AG04450 (cell line): ENCODE results near the gene PCNX2. TPM values are rescaled to one million over a fixed set of nuclear protein-coding genes. Genes with fewer than 3 reads are reported as not detected.
A peak's percentile ranks its signal among the peaks of the same experiment; 100 is the strongest.
"Not testable (repeated sequence)": the region's sequence is repeated elsewhere in the genome, so short reads cannot be mapped to it uniquely, and the experiment has no call there.

ENCODE experiments used
- CTCF ChIA-PET: fragments of 300-600, 350-600 bp; formaldehyde crosslinking; extraction: SDS; loops from one replicate; lab custom pipeline; 2022; ENCODE audit warnings: antibody characterized with exemption, inconsistent platforms; lab: Charles Lee
- POLR2A ChIA-PET: fragments of 350-600 bp; formaldehyde crosslinking; extraction: SDS; loops from one replicate; lab custom pipeline; 2021; ENCODE audit warnings: antibody characterized with exemption, inconsistent platforms; lab: Yijun Ruan, JAX
- DNase-seq: peaks from one replicate; pipeline ENCODE4 v3.0.0-alpha.2; 2011; ENCODE audit warnings: low read depth, low spot score
- H3K27ac ChIP-seq: one replicate; pipeline ENCODE4 v1.5.1; 2012; ENCODE audit warnings: low read depth, low read length, control low read depth
- H3K27me3 ChIP-seq: one replicate; pipeline ENCODE4 v1.6.0; 2012; ENCODE audit warnings: low read length; ENCODE audit not compliant: control insufficient read depth, insufficient read depth
- H3K4me3 ChIP-seq: 2 replicates; pipeline ENCODE4 v1.5.1; 2011; ENCODE audit warnings: mild to moderate bottlenecking, low read depth, low read length, control low read depth
- H3K9me3 ChIP-seq: 2 replicates; pipeline ENCODE4 v1.5.1; 2012; ENCODE audit warnings: low read length; ENCODE audit not compliant: control insufficient read depth, insufficient read depth
- polyA plus RNA-seq: library from polyadenylated mRNA; depleted of rRNA; stranded (reverse); fragments of >200 nt; gene quantifications from 2 replicates; pipeline ENCODE4 v1.2.3, GENCODE V29; 2011
- TF ChIP-seq, protein P1 (sequence below): IDR thresholded peaks from 2 replicates; pipeline ENCODE4 v1.5.1; 2011; ENCODE audit warnings: low read depth, low read length, control low read depth, inconsistent platforms

Gene PCNX2
- polyA plus RNA-seq, 1 experiment = 29.8 TPM

DNA sequence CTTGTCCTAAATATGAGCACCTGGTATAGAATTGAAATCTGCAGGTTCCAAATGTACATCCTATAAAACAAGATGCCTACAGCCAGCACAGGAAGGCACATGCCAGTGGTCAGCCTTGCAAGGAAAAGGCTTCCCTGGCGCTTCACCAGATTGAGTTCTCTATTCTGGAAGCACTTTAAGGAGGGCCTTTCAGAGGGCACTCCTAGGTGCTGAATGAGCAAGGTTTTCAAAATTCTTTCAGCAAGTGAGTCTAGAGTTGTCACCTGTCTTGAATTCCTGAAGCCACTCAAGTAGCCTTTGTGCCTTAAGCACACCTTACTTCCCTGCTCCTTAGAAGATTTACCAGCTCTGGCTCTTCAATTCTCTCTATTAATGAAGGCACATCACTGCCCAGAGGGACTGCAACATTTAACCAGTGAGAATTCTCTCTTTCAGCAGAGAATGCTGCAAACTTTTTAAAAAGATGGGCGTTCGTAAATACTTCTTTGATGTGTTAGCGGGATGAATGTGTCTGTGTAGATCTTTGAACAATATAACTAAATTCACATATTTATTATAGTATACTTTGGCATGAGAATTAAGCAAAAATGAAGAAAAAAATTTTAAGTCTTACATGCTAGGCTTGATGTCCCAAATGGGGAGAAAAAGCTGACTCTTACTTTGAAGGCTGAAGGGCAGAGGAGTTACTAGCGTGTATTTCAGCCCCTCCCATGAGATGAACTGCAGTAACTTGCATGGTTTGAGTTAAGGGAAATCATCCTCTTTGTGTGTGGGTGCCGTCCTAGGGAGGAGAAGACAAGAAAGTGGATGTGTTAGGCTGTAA lies 183.1 kb downstream of the PCNX2 start:
- peak overlapping the region; percentile 99 for H3K27ac ChIP-seq
- CTCF ChIA-PET = interaction anchor here (0.5 kb wide), 1 partner anchor 190 kb away, joined by 3 read pairs; no protein-coding TSS in a partner anchor
- no peaks in the 10 kb centered on the region for H3K27me3 ChIP-seq
- POLR2A ChIA-PET = interaction anchor here (0.7 to 2.2 kb wide), 12 partner anchors 11 to 307 kb away, joined by 3 to 22 read pairs (median 4); partner anchors contain the start of gene MAP10
- TF ChIP-seq, protein P1, sequence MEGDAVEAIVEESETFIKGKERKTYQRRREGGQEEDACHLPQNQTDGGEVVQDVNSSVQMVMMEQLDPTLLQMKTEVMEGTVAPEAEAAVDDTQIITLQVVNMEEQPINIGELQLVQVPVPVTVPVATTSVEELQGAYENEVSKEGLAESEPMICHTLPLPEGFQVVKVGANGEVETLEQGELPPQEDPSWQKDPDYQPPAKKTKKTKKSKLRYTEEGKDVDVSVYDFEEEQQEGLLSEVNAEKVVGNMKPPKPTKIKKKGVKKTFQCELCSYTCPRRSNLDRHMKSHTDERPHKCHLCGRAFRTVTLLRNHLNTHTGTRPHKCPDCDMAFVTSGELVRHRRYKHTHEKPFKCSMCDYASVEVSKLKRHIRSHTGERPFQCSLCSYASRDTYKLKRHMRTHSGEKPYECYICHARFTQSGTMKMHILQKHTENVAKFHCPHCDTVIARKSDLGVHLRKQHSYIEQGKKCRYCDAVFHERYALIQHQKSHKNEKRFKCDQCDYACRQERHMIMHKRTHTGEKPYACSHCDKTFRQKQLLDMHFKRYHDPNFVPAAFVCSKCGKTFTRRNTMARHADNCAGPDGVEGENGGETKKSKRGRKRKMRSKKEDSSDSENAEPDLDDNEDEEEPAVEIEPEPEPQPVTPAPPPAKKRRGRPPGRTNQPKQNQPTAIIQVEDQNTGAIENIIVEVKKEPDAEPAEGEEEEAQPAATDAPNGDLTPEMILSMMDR = no peak
- no peak for DNase-seq
- no peak overlapping the region; the same call in 1 of the 2 replicates for H3K4me3 ChIP-seq
- peaks cover 3% of the 10 kb centered on the region; the same call in 1 of the 2 replicates for H3K9me3 ChIP-seq

DNA sequence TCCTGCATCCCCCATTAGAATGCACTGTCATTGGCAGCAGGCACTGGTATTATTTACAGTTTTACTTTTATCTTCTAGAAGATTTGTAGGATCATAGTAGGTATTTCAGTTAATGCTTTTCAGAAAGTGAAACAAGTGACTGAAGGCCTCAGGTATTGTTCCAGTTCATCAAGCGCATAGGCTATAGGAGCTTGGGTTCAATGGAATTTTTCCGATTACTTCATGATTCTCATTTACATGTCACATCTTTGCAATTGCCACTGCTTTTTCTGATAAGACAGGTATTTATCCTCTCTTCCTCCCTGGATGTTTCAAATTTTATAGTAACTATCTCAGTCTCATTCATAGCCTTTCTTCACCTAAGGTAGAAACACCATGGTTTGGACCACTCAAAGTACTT lies 183.8 kb downstream of the PCNX2 start:
- ChIA-PET POLR2A (no interaction called here), CTCF (interaction anchor here (1.0 kb wide), 1 partner anchor 192 kb away, joined by 3 read pairs; no protein-coding TSS in a partner anchor)
- Histone ChIP-seq H3K27ac (peak overlapping the region; percentile 99), H3K9me3 (no peaks in the 10 kb centered on the region), H3K27me3 (no peaks in the 10 kb centered on the region), H3K4me3 (no peak overlapping the region)
- TF ChIP-seq, protein P1 = no peak
- no peak for DNase-seq

DNA sequence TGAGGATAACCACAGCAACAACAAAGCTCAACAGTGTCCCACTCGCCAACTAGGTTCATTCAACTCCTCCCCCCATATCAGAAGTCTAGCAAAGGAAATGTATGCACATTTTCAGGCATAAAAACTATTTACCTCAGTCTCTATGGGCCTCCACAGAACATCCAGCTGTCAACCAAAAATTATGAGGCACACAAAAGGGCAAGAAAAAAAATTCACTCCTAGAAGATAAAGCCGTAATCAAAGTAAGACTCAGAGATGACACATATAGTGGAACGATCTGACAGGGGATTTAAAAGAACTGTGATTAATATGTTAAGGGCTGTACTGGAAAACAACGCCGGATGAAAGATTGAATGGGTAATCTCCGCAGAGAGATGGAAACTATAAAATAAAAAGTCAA lies 186.4 kb downstream of the PCNX2 start:
- POLR2A ChIA-PET = no interaction called here

DNA sequence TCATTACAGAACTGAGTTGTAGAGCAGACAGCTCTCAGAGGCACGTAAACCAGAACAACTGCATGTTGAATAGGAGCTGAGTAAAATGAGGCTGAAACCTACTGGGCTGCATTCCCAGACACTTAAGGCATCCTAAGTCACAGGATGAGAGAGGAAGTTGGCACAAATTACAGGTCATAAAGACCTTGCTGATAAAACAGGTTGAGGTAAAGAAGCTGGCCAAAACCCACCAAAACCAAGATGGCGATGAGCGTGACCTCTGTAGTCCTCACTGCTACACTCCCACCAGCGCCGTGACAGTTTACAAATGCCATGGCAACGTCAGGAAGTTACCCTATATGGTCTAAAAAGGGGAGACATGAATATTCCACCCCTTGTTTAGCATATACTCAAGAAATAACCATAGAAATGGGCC lies 187.8 kb downstream of the PCNX2 start:
- CTCF ChIA-PET = interaction anchor here (1.1 kb wide), 1 partner anchor 478 kb away, joined by 3 read pairs; the partner anchor contains the start of gene SIPA1L2
- not testable (repeated sequence) for DNase-seq

More for the DNA sequence above, 186.4 kb downstream of the PCNX2 start:
- CTCF ChIA-PET = no interaction called here
- DNase-seq = no peak
- Histone ChIP-seq H3K27ac (no peak overlapping the region), H3K4me3 (no peak overlapping the region), H3K9me3 (no peaks in the 10 kb centered on the region), H3K27me3 (no peaks in the 10 kb centered on the region)
- TF ChIP-seq, protein P1 = no peak

DNA sequence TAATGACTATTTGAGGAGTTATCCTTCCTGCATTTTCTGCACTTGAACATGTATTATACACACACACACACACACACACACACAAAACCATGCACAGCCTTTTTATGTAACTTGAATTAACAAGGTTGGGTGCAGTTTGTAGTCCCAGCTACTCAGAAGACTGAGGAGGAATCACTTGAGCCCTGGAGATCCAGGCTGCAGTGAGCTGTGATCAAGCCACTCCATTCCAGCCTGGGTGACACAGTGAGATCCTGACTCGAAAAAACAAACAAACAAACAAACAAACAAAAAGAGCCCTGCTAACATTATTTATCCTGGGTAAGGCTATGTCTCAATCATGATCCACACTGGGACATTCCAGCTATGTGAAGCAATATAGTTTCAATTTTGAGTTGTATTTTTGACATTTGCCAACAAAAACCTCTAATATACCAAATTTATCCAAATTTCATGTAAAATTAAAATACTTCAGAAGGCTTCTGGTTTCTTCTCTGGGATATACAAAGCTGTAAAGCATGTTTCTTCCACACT lies 188.3 kb downstream of the PCNX2 start:
- Histone ChIP-seq H3K9me3 (no peaks in the 10 kb centered on the region), H3K4me3 (no peak overlapping the region), H3K27me3 (no peaks in the 10 kb centered on the region), H3K27ac (no peak overlapping the region)
- no peak for DNase-seq
- ChIA-PET POLR2A (no interaction called here), CTCF (interaction anchor here (1.1 kb wide), 1 partner anchor 477 kb away, joined by 3 read pairs; the partner anchor contains the start of gene SIPA1L2)
- TF ChIP-seq, protein P1 = no peak

More for the DNA sequence above, 187.8 kb downstream of the PCNX2 start:
- H3K27ac ChIP-seq, H3K27me3 ChIP-seq, H3K4me3 ChIP-seq, H3K9me3 ChIP-seq, POLR2A ChIA-PET: not testable (repeated sequence)
